ENCODE results near the gene ALX4. TPM values are rescaled to one million over a fixed set of nuclear protein-coding genes. Genes with fewer than 3 reads are reported as not detected.

Gene ALX4
- total and polyA plus RNA-seq, 2 donors (not counting 1 experiment from before 2014, with no cell fraction given) = not detected

GRCh38 chr11:44329472-44330230 is 19.7 kb upstream of the ALX4 start:
- Histone ChIP-seq H3K4me2 (replicated peaks; ENCODE audit: low read depth, low read length, poor library complexity, severe bottlenecking) (no peak overlapping the region), H3K36me3 (replicated peaks in 1 of 2; ENCODE audit: control extremely low read depth in 1 of 2, control insufficient read depth in 1 of 2, extremely low read depth in 1 of 2, insufficient read depth in 2 of 2, low read length in 1 of 2) (no peaks in the 10 kb centered on the region), H3K4me1 (ENCODE audit: control insufficient read depth in 2 of 2, insufficient read depth in 2 of 2, low read length in 2 of 2) (no peaks in the 10 kb centered on the region), H3K27ac (ENCODE audit: low read length in 2 of 2) (no peak overlapping the region), H3K27me3 (replicated peaks in 1 of 4; ENCODE audit: control extremely low read depth in 1 of 4, control insufficient read depth in 3 of 4, insufficient read depth in 4 of 4, low read length in 3 of 4) (peaks cover 0 to 68% (median 21%) of the 10 kb centered on the region in 4 experiments), H2AFZ (ENCODE audit: insufficient read depth, low read depth, low read length, poor library complexity, severe bottlenecking) (no peak overlapping the region), H3K9ac (ENCODE audit: low read length) (no peak overlapping the region), H3K4me3 (ENCODE audit: control extremely low read depth in 1 of 5, extremely low read depth in 1 of 5, insufficient read depth in 1 of 5, low read depth in 2 of 5, low read length in 4 of 5) (no peak overlapping the region), H4K20me1 (ENCODE audit: control insufficient read depth, insufficient read depth, low read length, poor library complexity, severe bottlenecking) (no peaks in the 10 kb centered on the region), H3K79me2 (ENCODE audit: control insufficient read depth, insufficient read depth, low read length) (no peaks in the 10 kb centered on the region), H3K9me3 (ENCODE audit: control extremely low read depth in 1 of 3, control insufficient read depth in 2 of 3, insufficient read depth in 1 of 3, low read length in 2 of 3) (peaks cover 0 to 4% (median 0%) of the 10 kb centered on the region in 3 donors)
- Mint-ChIP-seq H3K27me3 (peaks cover 76% of the 10 kb centered on the region), H3K4me1 (no peaks in the 10 kb centered on the region), H3K4me3 (no peak overlapping the region), H3K9me3 (ENCODE audit: insufficient read depth) (no peaks in the 10 kb centered on the region), H3K27ac (no peak overlapping the region)
- CTCF ChIA-PET = no interaction called here
- intact Hi-C loops (cut with micrococcal nuclease) = no loop called here
- no peak for DNase-seq
- no peak for ATAC-seq (ENCODE audit: low read depth)
- POLR2A ChIA-PET = no interaction called here
- TF ChIP-seq CTCF (IDR thresholded peaks at IDR 0.05) = no peak
- no peak for TF ChIP-seq EZH2 (IDR thresholded peaks at IDR 0.05; ENCODE audit: borderline replicate concordance, insufficient read depth, low read depth, low read length, poor library complexity, severe bottlenecking)
- WGBS (ENCODE audit: insufficient coverage) = 71% methylated on average over 8 of the region's 8 CpGs

DNA sequence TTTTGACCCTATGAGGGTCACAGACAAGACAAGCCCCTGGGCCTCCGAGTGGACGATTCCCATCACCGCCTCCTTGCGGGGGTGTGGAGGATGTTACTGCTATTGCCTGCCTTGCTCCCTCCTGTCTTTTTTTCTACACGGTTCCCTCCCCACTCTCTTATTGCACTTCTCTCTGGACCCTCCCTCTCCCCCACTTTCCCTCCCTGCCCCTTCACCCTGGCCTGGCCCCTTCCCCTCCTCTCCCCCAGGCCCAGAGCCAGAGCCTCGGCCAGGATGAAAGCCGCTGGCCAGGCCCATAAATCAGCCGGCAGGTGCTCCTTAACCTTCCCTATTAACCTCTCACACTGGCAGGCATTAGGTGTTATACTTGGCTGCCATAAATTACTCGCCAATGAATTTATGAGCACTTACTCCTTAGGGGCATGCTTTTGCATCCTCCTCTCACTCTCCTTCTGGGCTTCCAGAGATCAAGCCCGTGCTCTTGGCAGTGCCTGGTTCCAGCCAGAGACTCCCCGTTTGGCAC is 18.3 kb upstream of the ALX4 start:
- Mint-ChIP-seq H3K4me3 (no peak overlapping the region), H3K27ac (no peak overlapping the region), H3K4me1 (no peaks in the 10 kb centered on the region), H3K27me3 (peaks cover 79% of the 10 kb centered on the region), H3K9me3 (ENCODE audit: insufficient read depth) (no peaks in the 10 kb centered on the region)
- no peak overlapping the region for H3K4me2 ChIP-seq (replicated peaks; ENCODE audit: low read depth, low read length, poor library complexity, severe bottlenecking)
- no peaks in the 10 kb centered on the region for H4K20me1 ChIP-seq (ENCODE audit: control insufficient read depth, insufficient read depth, low read length, poor library complexity, severe bottlenecking)
- no peaks in the 10 kb centered on the region for H3K79me2 ChIP-seq (ENCODE audit: control insufficient read depth, insufficient read depth, low read length)
- H2AFZ ChIP-seq (ENCODE audit: insufficient read depth, low read depth, low read length, poor library complexity, severe bottlenecking) = no peak overlapping the region
- H3K27me3 ChIP-seq (replicated peaks in 1 of 4; ENCODE audit: control extremely low read depth in 1 of 4, control insufficient read depth in 3 of 4, insufficient read depth in 4 of 4, low read length in 3 of 4) = peaks cover 0 to 71% (median 20%) of the 10 kb centered on the region in 4 experiments
- 24% methylated on average over 9 of the region's 11 CpGs for WGBS (ENCODE audit: insufficient coverage)
- H3K36me3 ChIP-seq (replicated peaks in 1 of 2; ENCODE audit: control extremely low read depth in 1 of 2, control insufficient read depth in 1 of 2, extremely low read depth in 1 of 2, insufficient read depth in 2 of 2, low read length in 1 of 2) = no peaks in the 10 kb centered on the region
- no peak overlapping the region for H3K4me3 ChIP-seq (ENCODE audit: control extremely low read depth in 1 of 5, extremely low read depth in 1 of 5, insufficient read depth in 1 of 5, low read depth in 2 of 5, low read length in 4 of 5)
- ATAC-seq (ENCODE audit: low read depth) (no peak), DNase-seq (no peak)
- ChIA-PET POLR2A (no interaction called here), CTCF (no interaction called here)
- H3K9me3 ChIP-seq (ENCODE audit: control extremely low read depth in 1 of 3, control insufficient read depth in 2 of 3, insufficient read depth in 1 of 3, low read length in 2 of 3) = peaks cover 0 to 4% (median 0%) of the 10 kb centered on the region in 3 donors
- no peak for TF ChIP-seq CTCF (IDR thresholded peaks at IDR 0.05)
- TF ChIP-seq EZH2 (IDR thresholded peaks at IDR 0.05; ENCODE audit: borderline replicate concordance, insufficient read depth, low read depth, low read length, poor library complexity, severe bottlenecking) = no peak
- no peaks in the 10 kb centered on the region for H3K4me1 ChIP-seq (ENCODE audit: control insufficient read depth in 2 of 2, insufficient read depth in 2 of 2, low read length in 2 of 2)
- intact Hi-C loops (cut with micrococcal nuclease) = no loop called here
- no peak overlapping the region for H3K27ac ChIP-seq (ENCODE audit: low read length in 2 of 2)
- no peak overlapping the region for H3K9ac ChIP-seq (ENCODE audit: low read length)
